Thyroid gland (tissue), 4 donors: ENCODE measurements around the gene ANLN. TPM values are rescaled to one million over a fixed set of nuclear protein-coding genes. Genes with fewer than 3 reads are reported as not detected.

Source experiments
- DNase-seq, 2 donors: peaks; one replicate each; pipeline ENCODE4 v3.0.0-alpha.2; 2019
- H3K27ac ChIP-seq, 3 donors: fragments of 200-600 bp; sonication (generic); 1 replicate in 2 of 3; 2 replicates in 1 of 3; pipeline ENCODE4 v1.5.1; 2016 to 2019; ENCODE audit warnings: mild to moderate bottlenecking in 1 of 3, moderate library complexity in 1 of 3
- H3K27me3 ChIP-seq: fragments of 200-600 bp; sonication (generic); one replicate; pipeline ENCODE4 v1.5.1; 2019
- H3K36me3 ChIP-seq, 2 donors: fragments of 200-600 bp; sonication (generic); one replicate each; pipeline ENCODE4 v1.5.1; 2016 to 2019
- H3K4me1 ChIP-seq, 2 donors: fragments of 200-600 bp; sonication (generic); one replicate each; pipeline ENCODE4 v1.5.1; 2017 to 2019
- H3K4me3 ChIP-seq, 3 donors: fragments of 200-600 bp; sonication (generic); replicated peaks in 1 of 3; 1 replicate in 2 of 3; 2 replicates in 1 of 3; pipeline ENCODE4 v1.5.1; 2016; ENCODE audit warnings: mild to moderate bottlenecking in 1 of 3
- H3K9me3 ChIP-seq: fragments of 200-600 bp; sonication (generic); one replicate; pipeline ENCODE4 v1.5.1; 2017
- POLR2A ChIP-seq, 2 donors: fragments of 450-650 bp; IDR thresholded peaks; one replicate each; pipeline ENCODE4 v1.6.1; 2017; ENCODE audit warnings: antibody characterized with exemption in 2 of 2, mild to moderate bottlenecking in 2 of 2, moderate library complexity in 1 of 2
- WGBS, 2 donors: methylation state at CpG; one replicate each; pipeline ENCODE4 v1.1.5; 2017; 5-methylcytosine and 5-hydroxymethylcytosine counted together
- intact Hi-C: fragments of 100-400 bp; cut with DNase I; formaldehyde crosslinking; loops from one replicate; pipeline ENCODE4 v1.15.1; 2023
- total RNA-seq, 4 donors: library from RNA; depleted of rRNA; stranded (reverse); fragments of >200 nt; gene quantifications; one replicate each; pipeline ENCODE4 v1.2.3, GENCODE V29; 2016
- TF ChIP-seq, protein P1 (sequence below), 6 experiments: fragments of 200-600 bp in 3 of 6; fragments of 450-650 bp in 3 of 6; sonication (generic) in 3 of 6; IDR thresholded peaks; one replicate each; pipeline ENCODE4 v1.5.1; 2016 to 2019; ENCODE audit warnings: antibody characterized with exemption in 6 of 6, mild to moderate bottlenecking in 2 of 6, inconsistent platforms in 1 of 6, moderate library complexity in 1 of 6

ANLN gene, protein sequence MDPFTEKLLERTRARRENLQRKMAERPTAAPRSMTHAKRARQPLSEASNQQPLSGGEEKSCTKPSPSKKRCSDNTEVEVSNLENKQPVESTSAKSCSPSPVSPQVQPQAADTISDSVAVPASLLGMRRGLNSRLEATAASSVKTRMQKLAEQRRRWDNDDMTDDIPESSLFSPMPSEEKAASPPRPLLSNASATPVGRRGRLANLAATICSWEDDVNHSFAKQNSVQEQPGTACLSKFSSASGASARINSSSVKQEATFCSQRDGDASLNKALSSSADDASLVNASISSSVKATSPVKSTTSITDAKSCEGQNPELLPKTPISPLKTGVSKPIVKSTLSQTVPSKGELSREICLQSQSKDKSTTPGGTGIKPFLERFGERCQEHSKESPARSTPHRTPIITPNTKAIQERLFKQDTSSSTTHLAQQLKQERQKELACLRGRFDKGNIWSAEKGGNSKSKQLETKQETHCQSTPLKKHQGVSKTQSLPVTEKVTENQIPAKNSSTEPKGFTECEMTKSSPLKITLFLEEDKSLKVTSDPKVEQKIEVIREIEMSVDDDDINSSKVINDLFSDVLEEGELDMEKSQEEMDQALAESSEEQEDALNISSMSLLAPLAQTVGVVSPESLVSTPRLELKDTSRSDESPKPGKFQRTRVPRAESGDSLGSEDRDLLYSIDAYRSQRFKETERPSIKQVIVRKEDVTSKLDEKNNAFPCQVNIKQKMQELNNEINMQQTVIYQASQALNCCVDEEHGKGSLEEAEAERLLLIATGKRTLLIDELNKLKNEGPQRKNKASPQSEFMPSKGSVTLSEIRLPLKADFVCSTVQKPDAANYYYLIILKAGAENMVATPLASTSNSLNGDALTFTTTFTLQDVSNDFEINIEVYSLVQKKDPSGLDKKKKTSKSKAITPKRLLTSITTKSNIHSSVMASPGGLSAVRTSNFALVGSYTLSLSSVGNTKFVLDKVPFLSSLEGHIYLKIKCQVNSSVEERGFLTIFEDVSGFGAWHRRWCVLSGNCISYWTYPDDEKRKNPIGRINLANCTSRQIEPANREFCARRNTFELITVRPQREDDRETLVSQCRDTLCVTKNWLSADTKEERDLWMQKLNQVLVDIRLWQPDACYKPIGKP
- total RNA-seq: 1 to 10 TPM in 3 of 4 donors, under 1 TPM in 1; 0.88 to 4.0 (median 3.1) TPM

DNA sequence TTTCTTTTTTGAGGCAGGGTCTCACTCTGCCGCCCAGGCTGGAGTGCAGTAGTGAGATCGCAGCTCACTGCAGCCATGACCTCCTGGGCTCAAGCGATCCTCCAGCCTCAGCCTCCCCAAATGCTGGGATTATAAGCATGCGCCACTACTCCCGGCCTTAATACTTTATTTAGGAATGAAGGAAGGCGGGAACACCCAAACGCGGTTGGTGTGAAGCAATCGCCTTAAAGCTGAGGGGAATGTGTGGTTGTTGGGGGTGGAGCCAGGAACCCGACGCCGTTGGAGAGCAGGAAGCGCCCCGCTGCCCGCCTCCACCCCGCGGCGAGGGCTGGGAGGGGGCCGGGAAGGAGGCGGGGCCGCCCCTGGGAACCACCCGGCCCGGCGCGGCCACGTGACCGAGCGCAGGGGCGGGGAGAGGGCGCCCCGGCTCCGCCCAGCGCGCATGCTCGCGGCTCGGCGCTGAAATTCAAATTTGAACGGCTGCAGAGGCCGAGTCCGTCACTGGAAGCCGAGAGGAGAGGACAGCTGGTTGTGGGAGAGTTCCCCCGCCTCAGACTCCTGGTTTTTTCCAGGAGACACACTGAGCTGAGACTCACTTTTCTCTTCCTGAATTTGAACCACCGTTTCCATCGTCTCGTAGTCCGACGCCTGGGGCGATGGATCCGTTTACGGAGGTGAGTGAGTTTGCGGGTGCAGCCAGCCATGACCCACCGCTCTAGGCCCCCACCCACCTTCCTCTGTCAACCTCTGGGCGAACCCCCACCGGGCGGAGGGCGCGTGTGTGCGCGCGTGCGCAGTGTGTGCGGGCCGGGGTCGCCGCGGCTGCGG lies at the start of gene ANLN:
TSS of gene ANLN (plus strand) at position 492 of the 828 bp plus-strand sequence. CDS start at position 657, 165 bp downstream.
- H3K27me3 ChIP-seq: no peaks in the 10 kb centered on the region
- TF ChIP-seq POLR2A (IDR thresholded peaks at IDR 0.05): no peak
- TF ChIP-seq, protein P1, sequence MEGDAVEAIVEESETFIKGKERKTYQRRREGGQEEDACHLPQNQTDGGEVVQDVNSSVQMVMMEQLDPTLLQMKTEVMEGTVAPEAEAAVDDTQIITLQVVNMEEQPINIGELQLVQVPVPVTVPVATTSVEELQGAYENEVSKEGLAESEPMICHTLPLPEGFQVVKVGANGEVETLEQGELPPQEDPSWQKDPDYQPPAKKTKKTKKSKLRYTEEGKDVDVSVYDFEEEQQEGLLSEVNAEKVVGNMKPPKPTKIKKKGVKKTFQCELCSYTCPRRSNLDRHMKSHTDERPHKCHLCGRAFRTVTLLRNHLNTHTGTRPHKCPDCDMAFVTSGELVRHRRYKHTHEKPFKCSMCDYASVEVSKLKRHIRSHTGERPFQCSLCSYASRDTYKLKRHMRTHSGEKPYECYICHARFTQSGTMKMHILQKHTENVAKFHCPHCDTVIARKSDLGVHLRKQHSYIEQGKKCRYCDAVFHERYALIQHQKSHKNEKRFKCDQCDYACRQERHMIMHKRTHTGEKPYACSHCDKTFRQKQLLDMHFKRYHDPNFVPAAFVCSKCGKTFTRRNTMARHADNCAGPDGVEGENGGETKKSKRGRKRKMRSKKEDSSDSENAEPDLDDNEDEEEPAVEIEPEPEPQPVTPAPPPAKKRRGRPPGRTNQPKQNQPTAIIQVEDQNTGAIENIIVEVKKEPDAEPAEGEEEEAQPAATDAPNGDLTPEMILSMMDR (IDR thresholded peaks at IDR 0.05): no peak
- H3K36me3 ChIP-seq: no peaks in the 10 kb centered on the region
- H3K27ac ChIP-seq: peak within 1 kb of the TSS; percentile 45 to 79 (median 71)
- intact Hi-C loops: no loop called here
- peak within 1 kb of the TSS; percentile 27 to 48 (median 43) for H3K4me3 ChIP-seq
- WGBS, 2 donors: 5 to 9% methylated on average over 39 to 41 of the region's 68 CpGs
- peak; percentile 90 to 91 for DNase-seq
- H3K9me3 ChIP-seq: no peaks in the 10 kb centered on the region
- peaks cover 7 to 8% of the 10 kb centered on the region in 2 donors for H3K4me1 ChIP-seq

DNA sequence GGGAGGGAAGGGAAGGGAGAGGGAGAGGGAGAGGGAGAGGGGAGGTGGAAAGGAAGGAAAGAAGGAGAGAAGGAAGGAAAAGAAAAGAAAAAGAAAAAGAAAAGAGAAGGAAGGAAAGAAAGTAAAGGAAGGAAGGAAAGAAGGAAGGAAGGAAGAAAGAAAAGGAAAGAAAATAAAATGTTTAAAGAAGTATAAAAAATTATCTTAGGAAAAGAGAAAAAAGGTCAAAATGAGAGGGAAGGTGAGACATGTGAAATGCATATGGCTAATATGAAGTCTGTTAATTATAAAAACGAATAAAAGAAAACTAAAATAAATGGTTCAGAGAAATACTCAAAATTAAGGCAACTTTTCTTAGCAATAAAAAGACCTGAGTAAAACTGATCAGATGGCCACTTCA lies 46.1 kb upstream of the ANLN start:
- H3K4me3 ChIP-seq: no peak overlapping the region
- no peaks in the 10 kb centered on the region for H3K4me1 ChIP-seq
- WGBS, 2 donors: 88 to 93% methylated on average over 1 of the region's 1 CpG
- no peak for TF ChIP-seq POLR2A (IDR thresholded peaks at IDR 0.05)
- DNase-seq: no peak
- H3K27ac ChIP-seq: no peak overlapping the region
- no peaks in the 10 kb centered on the region for H3K9me3 ChIP-seq
- H3K36me3 ChIP-seq: no peaks in the 10 kb centered on the region
- no peaks in the 10 kb centered on the region for H3K27me3 ChIP-seq
- intact Hi-C loops: no loop called here

DNA sequence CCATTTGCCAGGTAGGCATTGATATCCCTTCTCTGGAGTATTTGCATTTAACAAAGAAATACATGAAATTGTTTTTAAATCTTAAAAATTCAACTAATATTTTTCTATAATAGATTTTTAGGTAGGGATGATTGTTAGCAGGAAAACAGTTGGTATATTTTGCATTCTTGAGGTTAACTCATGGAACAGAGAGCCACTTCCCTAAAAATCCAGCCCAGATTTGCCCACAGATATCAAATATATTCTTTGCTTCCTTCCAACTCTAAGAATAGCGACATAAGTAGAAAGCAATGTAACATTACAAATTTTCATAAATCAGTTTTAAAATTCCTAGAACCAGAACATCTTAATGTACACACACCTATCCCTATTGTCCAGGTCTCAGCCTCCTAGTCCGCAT lies 45.0 kb upstream of the ANLN start:
- intact Hi-C loops: no loop called here
- Histone ChIP-seq H3K36me3 (no peaks in the 10 kb centered on the region), H3K27ac (no peak overlapping the region), H3K4me1 (no peaks in the 10 kb centered on the region), H3K27me3 (no peaks in the 10 kb centered on the region), H3K4me3 (no peak overlapping the region), H3K9me3 (no peaks in the 10 kb centered on the region)
- TF ChIP-seq, protein P1 (IDR thresholded peaks at IDR 0.05): no peak
- no peak for TF ChIP-seq POLR2A (IDR thresholded peaks at IDR 0.05)
- DNase-seq: no peak
- 87 to 88% methylated on average over 2 of the region's 2 CpGs for WGBS, 2 donors

DNA sequence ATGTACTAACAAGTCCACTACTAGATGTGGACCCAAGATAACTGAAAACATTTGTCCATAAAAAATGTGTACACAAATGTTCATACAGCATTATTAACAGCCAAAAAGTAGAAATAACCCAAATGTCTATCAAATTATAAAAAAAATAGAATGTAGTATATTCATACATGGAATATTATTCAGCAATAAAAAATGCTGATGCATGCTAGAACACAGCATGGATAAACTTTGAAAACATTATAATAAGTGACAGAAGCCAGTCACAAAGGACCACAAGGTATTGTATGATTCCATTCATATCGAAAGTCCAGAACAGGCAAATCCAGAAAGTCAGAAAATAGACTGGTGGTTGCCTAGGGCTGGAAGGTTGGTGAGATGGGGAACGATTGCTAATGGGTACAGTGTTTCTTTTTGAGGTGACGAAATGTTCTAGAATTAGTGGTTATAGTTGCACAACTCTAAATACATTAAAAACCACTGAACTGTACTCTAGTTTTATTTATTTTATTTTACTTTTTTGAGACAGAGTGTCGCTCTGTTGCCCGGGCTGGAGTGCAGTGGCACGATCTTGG lies 43.3 kb upstream of the ANLN start:
- 90 to 95% methylated on average over 6 of the region's 6 CpGs for WGBS, 2 donors
- Histone ChIP-seq H3K27me3 (no peaks in the 10 kb centered on the region), H3K27ac (no peak overlapping the region), H3K4me3 (no peak overlapping the region), H3K4me1 (no peaks in the 10 kb centered on the region), H3K9me3 (no peaks in the 10 kb centered on the region), H3K36me3 (no peaks in the 10 kb centered on the region)
- no peak for DNase-seq
- no peak for TF ChIP-seq POLR2A (IDR thresholded peaks at IDR 0.05)
- TF ChIP-seq, protein P1 (IDR thresholded peaks at IDR 0.05): no peak
- intact Hi-C loops: no loop called here
